ENCODE measurements around the gene CST9L.

DNA sequence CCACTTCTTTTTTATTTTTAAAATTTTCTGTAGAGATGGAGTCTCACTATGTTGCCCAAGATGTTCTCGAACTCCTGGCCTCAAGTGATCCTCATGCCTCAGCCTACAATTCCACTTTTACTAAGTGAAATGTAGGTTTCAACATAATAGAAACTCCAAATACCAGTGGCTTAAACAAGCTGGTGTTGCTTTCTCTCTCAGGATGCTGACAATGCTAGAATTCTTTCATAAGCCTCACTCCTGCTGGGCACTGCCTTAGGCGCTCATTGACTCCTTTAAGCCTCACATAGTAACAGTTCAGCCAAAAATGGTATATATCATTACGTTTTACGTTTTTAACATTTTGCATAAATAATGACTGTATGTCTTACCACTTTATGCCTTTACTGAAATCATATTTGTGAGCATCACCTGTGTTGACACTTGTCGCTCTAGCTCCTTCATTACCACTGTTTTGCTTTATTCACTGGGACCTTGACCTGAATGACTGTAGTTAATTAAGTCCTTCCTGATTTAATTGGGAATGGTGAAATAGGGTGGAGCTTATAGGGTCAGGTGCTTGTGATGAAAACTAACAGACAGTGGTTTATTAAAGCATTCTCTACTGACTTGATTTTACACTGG is 41.3 kb upstream of the CST9L start:
- TF ChIP-seq, protein P1, sequence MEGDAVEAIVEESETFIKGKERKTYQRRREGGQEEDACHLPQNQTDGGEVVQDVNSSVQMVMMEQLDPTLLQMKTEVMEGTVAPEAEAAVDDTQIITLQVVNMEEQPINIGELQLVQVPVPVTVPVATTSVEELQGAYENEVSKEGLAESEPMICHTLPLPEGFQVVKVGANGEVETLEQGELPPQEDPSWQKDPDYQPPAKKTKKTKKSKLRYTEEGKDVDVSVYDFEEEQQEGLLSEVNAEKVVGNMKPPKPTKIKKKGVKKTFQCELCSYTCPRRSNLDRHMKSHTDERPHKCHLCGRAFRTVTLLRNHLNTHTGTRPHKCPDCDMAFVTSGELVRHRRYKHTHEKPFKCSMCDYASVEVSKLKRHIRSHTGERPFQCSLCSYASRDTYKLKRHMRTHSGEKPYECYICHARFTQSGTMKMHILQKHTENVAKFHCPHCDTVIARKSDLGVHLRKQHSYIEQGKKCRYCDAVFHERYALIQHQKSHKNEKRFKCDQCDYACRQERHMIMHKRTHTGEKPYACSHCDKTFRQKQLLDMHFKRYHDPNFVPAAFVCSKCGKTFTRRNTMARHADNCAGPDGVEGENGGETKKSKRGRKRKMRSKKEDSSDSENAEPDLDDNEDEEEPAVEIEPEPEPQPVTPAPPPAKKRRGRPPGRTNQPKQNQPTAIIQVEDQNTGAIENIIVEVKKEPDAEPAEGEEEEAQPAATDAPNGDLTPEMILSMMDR (IDR thresholded peaks at IDR 0.05): no peak
- TF ChIP-seq EP300 (IDR thresholded peaks at IDR 0.05) (no peak), POLR2A (IDR thresholded peaks at IDR 0.05) (no peak), POLR2AphosphoS5 (IDR thresholded peaks at IDR 0.05) (no peak)

Data from sigmoid colon (tissue), 4 donors.